ENCODE measurements around the gene CRLF2.
"Not testable (repeated sequence)": the region's sequence is repeated elsewhere in the genome, so short reads cannot be mapped to it uniquely, and the experiment has no call there.

The CRLF2 gene, protein sequence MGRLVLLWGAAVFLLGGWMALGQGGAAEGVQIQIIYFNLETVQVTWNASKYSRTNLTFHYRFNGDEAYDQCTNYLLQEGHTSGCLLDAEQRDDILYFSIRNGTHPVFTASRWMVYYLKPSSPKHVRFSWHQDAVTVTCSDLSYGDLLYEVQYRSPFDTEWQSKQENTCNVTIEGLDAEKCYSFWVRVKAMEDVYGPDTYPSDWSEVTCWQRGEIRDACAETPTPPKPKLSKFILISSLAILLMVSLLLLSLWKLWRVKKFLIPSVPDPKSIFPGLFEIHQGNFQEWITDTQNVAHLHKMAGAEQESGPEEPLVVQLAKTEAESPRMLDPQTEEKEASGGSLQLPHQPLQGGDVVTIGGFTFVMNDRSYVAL

GRCh38 chrX:1212532-1212931 is at the start of gene CRLF2:
Gene CRLF2, minus strand, starts transcription at chrX:1212649. Its CDS starts 15 bp downstream, at chrX:1212634.
- DNase-seq (ENCODE audit: low read depth): no peak

DNA sequence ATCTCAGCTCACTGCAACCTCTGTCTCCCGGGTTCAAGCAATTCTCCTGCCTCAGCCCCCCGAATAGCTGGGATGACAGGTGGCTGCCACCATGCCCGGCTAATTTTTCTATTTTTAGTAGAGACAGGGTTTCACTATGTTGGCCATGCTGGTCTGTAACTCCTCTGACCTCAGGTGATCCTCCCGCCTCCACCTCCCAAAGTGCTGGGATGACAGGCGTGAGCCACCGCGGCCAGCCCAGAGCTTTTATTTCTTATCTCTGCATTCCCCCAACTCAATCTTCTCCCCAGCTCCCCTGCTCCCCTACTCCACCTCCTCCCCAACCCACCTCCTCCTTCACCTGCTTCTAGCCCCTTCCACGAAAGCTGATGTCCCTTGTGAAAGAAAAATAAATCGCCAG is 49.3 kb upstream of the CRLF2 start:
- DNase-seq (ENCODE audit: low read depth): not testable (repeated sequence)

- DNase-seq (ENCODE audit: low read depth): no peak
Measured at GRCh38 chrX:1261285-1261684, 48.8 kb upstream of the CRLF2 start.

DNA sequence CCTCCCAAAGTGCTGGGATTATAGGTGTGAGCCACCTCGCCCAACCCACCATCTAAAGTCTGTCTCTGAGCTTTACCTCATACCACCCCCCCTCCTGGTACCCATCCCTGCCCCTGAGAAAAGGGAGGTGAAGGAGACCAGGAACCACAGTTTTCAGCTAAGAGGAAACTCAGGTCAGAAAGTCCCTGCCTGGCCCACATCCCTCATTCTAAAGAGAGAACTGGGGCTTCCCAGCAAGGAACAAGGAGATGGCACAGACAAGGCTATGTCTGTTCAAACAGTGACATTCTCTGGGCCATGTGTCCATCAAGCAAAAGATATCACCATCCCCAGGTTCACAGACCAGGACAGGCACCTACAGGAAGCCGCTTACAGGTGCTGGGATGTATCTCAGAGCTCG is 40.4 kb upstream of the CRLF2 start:
- DNase-seq (ENCODE audit: low read depth): no peak

- DNase-seq (ENCODE audit: low read depth): peak; percentile 23
Measured at GRCh38 chrX:1249101-1249887, 36.8 kb upstream of the CRLF2 start.

DNA sequence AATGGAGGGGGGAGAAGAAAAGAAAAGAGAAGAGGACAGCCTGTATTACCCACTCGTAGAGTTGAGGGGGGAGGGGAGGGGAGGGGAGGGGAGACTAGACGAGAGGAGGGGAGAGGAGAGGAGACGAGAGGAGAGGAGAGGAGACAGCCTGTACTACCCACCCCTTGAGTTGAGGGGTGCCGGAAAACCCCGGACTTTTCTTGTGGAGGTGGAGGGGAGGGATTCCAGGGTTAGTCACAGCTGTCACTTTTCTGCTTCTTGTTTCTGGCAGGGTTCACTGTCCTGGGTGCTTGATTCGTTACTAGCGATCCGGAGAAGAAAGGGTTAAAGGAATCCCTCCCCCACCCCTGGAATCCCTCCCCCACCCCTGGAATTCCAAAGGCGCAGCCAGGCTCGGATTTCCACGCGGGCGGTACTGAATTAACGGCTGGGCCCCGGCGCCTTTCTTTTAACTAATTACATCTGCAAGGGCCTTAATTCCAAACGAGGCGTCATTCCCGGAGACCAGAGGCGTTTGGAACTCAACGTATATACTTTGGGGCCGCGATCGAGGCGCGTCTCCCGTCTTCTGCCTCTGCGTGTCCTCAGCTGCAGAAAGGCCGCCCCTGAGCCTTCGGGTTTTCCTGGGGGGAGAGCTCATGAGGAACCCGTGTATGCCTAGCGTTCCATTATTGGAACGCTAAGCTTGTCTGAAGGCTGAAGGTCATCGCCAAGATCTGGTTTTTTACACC is 36.0 kb upstream of the CRLF2 start:
- DNase-seq (ENCODE audit: low read depth): no peak

- DNase-seq (ENCODE audit: low read depth): peak; percentile 83
Measured at GRCh38 chrX:1246816-1247215, 34.4 kb upstream of the CRLF2 start.

DNA sequence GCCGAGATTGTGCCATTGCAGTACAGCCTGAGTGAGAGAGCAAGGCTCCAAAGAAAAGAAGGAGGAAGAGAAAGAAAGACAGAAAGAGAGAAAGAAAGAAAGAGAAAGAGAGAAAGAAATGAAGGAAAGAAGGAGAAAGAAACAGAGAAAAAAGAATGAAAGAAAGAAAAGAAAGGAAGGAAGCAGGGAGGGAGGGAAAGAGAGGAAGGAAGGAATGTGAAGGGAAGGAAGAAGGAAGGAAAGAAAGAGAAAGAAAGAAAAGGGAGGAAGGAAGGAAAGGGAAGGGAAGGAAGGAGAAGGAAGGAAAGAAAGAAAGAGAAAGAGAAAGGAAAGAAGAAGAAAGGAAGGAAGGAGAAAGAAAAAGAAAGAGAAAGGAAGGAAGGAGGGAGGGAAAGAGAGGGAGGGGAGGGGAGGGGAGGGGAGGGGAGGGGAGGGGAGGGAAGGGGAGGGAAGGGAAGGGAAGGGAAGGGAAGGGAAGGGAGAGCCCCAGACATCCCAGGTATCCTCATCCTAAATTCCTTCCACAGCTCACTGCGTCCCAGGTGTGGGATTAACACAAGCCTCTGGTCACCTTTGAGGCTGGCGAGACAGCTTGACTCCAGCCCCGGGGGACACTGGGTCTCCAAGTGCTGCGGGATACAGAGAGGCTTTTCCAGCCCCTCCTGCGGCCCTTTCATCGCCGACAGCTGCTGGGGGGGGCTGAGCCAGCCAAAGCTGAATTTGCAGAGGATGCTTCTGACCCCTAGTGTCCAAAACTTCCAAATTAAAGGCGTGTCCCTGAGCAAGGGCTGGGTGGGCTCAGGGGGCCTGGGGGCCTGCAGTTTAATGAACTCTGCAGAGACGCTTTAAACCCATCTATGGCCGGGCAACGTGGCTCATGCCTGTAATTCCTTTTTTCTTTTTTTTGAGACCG is 32.0 kb upstream of the CRLF2 start:
- DNase-seq (ENCODE audit: low read depth): no peak

- DNase-seq (ENCODE audit: low read depth): peak; percentile 22
Measured at GRCh38 chrX:1242891-1243402, 30.5 kb upstream of the CRLF2 start.

DNA sequence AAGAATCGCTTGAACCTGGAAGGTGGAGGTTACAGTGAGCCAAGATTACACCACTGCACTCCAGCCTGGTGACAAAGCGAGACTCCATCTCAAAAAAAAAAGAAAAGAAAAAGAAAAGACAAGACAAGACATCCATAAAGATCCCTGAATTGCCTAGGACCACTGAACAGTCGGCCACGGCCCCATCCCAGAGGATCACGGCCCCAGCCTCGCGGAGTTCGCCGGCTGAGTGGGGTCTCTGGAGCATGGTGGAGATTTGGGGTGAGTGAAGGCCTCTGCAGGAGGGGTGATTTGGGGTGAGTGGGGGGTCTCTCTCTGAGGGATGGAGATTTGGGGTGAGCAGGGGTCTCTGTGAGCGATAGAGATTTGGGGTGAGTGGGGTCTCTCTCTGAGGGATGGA is 28.1 kb upstream of the CRLF2 start:
- DNase-seq (ENCODE audit: low read depth): not testable (repeated sequence)

GRCh38 chrX:1239681-1240142 is 27.3 kb upstream of the CRLF2 start:
- peak; percentile 19 for DNase-seq (ENCODE audit: low read depth)

DNA sequence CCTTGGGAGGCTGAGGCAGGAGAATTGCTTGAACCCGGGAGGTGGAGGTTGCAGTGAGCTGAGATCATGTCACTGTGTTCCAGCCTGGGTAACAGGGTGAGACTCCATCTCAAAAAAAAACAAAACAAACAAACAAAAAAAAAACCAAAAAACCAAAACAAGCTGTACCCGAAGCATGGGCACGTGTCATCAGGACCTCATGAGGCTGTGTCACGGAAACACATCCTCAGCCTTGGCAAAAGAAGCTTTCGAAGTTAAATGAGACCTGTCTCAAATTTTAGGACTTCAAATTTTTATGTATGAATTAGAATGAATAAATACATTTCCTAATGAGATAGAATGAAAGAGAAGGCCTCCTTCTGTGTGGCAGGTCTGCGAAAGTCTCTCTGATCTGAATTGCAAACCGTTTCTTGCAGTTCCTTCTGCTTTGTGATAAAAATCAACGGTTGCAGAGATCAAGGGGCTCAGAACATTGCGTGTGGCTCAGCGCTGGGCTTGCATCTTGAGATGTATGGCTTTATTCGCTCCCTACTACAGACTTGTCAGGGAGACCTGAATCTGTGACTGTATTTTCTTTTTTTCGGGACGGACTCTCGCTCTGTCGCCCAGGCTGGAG is 19.5 kb upstream of the CRLF2 start:
- no peak for DNase-seq (ENCODE audit: low read depth)

GRCh38 chrX:1228101-1228500 is 15.7 kb upstream of the CRLF2 start:
- not testable (repeated sequence) for DNase-seq (ENCODE audit: low read depth)

- DNase-seq (ENCODE audit: low read depth): no peak
Measured at GRCh38 chrX:1226249-1226648, 13.8 kb upstream of the CRLF2 start.

GRCh38 chrX:1224954-1225353 is 12.5 kb upstream of the CRLF2 start:
- no peak for DNase-seq (ENCODE audit: low read depth)

- DNase-seq (ENCODE audit: low read depth): no peak
Measured at GRCh38 chrX:1223242-1223600, 10.8 kb upstream of the CRLF2 start.

- no peak for DNase-seq (ENCODE audit: low read depth)
Measured at GRCh38 chrX:1222531-1223241, 10.2 kb upstream of the CRLF2 start.

- no peak for DNase-seq (ENCODE audit: low read depth)
Measured at GRCh38 chrX:1221296-1221845, 8.9 kb upstream of the CRLF2 start.

DNA sequence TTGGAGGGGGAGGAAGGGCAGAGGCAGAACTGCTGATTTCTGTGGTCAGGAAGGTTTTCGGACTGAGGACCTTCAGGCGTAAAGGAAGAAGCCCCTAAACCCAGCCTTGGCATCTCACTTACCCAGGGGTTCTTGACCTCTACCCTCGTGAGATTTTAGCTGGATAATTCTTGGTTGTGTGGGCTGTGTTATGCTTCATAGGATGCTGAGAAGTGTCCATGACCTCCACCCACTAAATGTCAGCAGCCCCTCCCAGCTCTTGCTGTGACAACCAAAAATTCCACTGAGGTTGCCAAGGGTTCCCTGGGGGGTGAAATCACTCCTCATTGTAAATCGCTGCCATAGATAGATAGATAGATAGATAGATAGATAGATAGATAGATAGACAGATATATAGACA is 5.8 kb upstream of the CRLF2 start:
- DNase-seq (ENCODE audit: low read depth): no peak

Measured in activated T-cell treated with anti-CD3 and anti-CD28 coated beads for 48 hours (primary cell).